Dedifferentiated amniotic fluid mesenchymal stem cell (primary cell): Measurements from ENCODE around the gene TAB3.

ENCODE experiments used
- DNase-seq: peaks from one replicate; pipeline ENCODE4 v3.0.0-alpha.2; 2016; ENCODE audit errors: extremely low spot score

TAB3 gene, protein sequence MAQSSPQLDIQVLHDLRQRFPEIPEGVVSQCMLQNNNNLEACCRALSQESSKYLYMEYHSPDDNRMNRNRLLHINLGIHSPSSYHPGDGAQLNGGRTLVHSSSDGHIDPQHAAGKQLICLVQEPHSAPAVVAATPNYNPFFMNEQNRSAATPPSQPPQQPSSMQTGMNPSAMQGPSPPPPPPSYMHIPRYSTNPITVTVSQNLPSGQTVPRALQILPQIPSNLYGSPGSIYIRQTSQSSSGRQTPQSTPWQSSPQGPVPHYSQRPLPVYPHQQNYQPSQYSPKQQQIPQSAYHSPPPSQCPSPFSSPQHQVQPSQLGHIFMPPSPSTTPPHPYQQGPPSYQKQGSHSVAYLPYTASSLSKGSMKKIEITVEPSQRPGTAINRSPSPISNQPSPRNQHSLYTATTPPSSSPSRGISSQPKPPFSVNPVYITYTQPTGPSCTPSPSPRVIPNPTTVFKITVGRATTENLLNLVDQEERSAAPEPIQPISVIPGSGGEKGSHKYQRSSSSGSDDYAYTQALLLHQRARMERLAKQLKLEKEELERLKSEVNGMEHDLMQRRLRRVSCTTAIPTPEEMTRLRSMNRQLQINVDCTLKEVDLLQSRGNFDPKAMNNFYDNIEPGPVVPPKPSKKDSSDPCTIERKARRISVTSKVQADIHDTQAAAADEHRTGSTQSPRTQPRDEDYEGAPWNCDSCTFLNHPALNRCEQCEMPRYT

DNA sequence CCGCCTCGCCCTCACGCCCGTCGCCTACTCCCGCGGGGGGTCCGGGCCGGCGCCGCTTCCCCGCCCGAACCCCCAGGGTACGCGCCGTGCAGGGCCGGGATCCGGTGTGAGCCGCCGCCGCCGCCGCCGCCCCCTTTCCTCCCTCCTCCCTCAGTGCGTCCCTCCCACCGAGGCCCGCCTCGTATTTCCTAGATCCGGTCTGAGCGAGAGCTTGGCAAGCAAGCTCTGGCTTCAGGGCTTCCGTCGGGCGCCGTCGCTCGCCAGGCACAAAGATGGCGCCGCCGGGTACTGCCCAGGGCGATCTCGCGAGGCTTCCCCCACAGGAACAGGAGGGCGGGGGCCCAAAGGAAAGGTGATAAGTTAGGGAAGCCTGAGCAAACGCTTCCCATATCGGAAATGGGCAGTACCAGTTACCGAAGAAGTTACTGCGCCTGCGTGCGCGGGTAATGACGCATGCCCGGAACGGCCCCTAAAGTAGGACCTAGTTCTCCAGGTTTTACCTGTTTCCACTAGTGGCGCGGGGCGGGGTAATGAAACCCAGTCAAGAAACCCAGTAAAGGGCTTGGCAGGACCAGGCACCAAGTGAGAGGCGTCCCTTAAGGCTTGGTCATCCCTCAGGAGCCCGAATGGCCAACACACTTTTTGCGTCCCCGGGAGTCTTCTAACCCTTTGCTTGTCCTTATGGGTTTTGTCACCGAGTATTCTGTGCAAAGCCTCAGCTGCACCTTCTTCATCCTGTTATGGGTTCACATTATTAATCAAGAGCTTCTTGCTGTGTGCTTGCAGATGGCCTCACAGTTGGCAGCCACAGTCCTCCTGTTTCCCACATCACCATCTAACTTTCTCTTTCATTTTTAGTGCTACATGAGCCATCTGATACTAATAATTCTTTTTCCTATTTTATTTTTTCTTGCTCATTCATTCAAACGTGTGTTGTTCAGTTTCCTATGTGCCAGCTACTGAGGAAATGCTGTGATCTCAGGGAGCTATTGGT lies at the start of gene TAB3:
TSS of gene TAB3 (minus strand) at position 108 of the 994 bp plus-strand sequence. CDS start 29,666 bp downstream, outside the sequence.
- DNase-seq: peak; percentile 83

DNA sequence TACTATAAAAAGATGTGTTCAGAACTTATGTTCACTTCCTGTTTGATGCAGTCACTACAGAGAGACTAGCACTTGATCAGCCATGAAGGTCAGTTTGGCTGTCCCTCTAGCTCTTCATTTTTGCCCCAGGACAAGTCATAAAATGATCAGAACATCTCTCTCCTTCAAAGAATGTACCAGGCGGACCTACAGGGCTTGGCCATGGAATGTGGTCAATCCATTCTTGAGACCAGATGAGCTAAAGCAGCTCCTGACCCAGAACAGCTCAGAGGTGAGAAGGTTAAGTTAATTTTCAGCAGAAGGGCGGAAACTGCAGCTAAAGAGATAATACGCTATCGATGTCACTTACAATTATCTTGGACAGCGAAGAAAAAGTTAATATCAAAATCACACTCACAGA lies 49.2 kb upstream of the TAB3 start:
- no peak for DNase-seq

DNA sequence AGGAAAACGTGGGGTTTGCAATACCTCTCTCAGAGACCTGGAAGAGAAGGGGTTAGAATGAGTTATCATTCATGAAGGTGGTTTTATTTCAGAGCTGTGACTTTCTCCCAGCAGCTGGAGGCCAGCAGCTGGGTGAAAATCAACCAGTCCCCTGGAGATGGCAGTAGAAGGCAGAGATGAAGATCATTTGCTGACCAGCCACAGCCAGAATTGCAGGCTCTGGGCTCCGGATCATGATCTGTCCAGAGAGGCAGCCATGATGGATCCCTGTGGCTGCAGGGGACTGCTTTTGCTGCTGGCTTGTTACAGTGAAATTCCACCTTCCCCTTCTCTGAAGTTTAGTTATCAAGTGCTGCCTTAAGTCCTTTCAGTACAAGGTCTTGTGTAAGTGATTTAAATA lies 46.9 kb upstream of the TAB3 start:
- DNase-seq: no peak

DNA sequence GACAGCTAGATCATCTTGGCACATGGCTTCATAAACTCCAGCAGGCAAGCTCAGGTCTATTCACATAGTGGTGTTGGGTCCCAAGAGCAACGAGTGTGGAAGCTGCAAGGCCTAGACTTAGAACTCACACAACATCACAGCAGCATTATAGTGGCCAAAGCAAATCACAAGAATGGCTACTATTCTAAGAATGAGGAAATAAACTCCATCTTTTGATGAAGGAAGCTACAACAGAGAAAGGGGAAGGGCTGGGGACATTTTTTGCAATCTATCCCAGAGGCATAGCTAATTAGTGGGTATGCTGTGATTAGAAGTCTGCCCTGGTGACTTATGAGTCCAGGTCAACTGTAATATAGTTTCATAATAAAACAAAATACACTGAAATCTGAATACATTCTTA lies 42.9 kb upstream of the TAB3 start:
- no peak for DNase-seq

DNA sequence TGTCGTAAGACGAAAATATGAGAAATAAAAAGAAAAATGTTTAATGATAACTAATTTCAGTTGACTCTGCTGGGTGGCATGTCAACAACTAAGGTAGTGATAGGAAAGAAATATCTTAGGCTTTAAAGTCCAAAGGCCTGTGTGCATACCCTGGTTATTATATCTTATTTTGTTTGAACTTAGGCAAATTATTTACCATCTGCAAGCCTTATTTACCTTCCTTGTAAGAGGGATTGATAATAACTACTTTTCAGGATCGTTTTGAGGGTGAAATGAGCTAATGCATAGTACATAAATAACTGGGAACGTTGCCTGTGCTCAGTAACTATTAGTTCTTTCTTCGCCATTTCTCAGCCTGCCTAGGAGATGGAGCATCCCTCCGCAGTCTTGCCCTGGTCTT lies 41.6 kb upstream of the TAB3 start:
- DNase-seq: no peak

DNA sequence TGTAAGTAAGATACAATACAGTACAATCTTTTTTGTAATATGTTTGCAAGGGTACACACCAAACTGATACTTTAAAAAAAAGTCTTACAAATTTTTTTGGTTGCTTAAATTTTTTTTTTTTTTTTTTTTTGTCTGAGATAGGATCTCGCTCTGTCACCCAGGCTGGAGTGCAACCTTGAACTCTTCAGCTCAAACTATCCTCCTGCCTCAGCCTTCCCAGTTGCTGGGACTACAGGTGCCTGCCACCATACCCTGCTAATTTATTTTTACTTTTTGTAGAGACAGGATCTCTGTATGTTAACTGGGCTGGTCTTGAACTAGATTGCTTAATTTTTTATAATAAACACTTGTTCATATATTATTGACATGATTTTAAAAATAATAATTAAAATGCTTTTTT lies 41.1 kb upstream of the TAB3 start:
- DNase-seq: no peak

DNA sequence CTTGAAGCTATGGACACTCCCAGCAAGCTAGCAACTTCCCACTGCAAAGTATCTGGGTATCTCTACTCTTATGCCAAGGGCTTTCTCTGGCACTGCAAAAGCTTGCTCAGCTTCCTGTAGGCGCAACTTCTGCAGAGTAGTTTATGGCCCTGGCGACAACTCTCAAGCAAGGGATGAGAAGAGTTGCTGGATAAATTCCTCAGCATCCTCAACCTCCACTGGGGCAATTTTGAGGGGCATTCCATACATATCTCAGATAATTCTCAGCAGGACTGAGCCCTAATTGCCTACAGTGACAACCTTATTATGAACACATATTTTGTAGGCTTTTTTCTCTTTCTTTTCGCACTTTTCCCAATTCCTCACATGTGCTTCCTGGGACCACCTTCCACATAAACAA lies 31.2 kb upstream of the TAB3 start:
- DNase-seq: no peak

DNA sequence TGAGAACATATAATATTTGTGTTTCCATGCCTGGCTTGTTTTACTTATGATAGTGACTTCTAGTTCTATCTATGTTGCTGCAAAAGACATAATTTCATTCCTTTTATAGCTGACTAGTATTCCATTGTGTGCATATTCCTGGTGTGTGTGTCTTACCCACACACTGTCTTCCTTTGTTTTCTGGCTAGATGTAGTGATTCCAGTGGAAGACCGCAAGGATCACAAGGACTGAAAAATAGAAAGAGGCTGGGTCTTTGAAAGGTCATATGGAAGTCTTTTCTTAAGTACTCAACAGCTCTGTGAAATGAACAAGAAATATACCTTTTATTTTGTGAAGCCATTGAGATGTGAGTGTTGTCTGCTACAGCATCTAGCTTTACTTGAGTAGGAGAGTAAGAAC lies 29.4 kb upstream of the TAB3 start:
- DNase-seq: no peak

DNA sequence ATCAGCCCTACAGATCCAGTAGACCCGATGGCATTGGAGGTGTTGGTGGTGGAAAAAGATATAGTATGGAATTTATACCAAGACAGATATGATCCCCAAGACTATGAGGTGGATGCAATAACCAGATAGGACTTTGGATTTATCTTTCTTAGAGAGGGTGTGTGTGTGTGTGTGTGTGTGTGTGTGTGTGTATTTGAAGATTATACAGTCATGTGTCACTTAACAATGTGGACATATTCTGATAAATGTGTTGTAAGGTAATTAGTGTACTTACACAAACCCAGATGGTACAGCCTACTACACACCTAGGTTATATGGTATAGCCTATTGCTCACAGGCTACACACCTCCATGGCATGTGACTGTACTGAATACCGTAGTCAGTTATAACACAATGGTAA lies 24.4 kb upstream of the TAB3 start:
- no peak for DNase-seq

DNA sequence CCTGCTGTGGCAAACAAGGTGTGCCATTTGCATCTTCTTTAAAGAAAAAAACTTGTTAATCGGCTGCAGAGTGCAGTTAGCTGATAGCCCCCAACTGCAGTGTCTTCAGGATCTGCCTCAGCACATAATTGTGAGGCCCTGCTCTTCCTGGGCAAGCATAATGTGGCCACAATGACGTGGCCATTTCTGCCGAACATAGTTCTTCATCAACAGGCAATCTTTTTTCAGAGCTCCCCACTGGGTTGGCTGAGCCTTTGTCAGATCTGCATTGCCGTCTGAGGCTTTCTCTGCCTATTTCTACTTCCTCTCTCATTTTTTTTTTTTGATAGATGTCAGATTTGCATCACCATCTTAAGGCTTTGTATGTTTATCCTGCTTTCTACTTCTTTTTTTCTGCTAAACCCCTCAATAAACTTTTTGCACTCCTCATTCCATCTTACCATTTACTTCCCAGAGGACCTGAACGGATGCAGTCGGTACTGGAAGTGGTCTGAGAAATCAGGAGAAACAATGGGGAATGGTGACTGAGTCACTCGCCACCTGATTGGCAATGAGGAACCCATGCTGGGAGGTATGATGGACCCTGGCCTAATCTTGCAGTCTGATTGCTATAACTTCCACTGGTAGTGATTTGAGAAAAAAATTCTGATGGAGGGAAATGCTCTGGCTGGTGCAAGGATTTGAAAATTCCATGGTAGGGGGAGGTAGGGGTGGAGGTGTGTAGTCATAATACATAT lies 21.2 kb upstream of the TAB3 start:
- DNase-seq: no peak

DNA sequence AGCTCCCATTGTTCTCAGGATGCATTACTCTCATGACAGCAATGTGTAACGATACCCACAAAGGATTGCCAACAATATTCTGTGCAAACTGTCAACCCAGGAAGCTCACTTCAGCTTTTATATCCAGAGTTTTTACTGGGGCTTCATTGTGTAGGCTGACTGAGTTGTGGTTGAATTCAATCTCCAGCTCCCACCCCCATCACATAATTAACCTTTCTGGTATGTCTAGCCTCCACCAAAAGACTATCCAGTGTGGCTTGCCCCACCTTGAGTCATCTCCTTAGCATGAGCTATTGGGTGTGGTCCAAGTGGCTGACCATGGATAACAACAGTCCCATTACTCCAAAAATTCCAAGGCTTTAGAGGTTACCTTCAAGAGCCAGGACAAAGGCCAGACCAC lies 17.7 kb upstream of the TAB3 start:
- DNase-seq: no peak

DNA sequence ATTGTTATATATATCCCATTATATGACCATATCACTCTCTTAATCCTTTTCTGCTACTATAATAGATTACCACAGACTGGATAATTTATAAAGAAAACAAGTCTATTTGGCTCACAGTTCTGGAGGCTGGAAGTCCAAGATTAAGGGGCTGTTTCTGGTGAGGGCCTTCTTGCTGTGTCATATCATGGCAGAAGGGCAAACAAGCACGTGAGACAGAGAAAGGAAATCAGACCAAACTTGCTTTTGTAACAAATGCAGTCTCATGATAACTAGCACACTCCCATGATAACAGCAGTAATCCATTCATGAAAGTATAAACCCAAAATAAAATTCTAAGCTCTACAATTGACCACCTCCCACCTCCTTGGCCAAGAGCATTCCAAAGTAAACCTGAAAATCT lies 16.3 kb upstream of the TAB3 start:
- DNase-seq: no peak

DNA sequence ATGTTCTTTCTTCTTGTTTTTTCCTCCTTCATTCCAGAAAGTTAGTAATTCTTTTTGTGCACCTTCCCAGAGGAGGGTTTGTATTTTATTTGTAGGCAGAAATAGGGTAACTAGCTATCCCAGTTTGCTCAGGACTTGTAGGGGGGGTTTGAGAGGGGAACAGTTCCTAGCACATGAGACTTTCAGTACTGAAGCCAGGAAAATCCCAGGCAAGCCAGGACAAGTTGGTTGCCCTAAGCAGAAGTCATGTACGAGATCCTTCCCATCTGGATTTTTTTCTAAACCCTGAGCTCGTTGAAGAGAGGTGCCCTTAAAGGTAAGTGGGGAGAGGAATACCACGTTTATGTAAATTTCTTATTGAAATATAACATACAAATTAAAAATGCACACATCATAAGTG lies 15.6 kb upstream of the TAB3 start:
- no peak for DNase-seq

DNA sequence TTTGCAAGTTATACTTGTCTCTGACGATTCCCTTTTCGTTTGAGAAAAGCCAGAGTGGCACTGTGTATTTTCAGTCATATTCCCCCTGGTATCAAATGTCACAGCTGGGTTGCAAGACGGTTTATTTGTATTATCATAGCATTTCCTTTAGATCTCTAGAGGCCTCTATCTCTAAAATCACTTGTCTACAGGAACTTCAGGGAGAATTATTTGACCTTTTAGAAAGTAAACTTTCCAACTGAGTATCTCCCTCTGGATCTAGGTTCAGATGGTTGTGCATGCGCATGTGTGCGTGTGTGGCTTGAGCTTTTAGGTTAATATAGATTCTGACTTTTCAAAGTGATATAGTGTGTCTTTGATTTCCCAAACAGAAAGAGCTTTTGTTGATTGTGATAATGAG lies 15.1 kb upstream of the TAB3 start:
- DNase-seq: no peak

DNA sequence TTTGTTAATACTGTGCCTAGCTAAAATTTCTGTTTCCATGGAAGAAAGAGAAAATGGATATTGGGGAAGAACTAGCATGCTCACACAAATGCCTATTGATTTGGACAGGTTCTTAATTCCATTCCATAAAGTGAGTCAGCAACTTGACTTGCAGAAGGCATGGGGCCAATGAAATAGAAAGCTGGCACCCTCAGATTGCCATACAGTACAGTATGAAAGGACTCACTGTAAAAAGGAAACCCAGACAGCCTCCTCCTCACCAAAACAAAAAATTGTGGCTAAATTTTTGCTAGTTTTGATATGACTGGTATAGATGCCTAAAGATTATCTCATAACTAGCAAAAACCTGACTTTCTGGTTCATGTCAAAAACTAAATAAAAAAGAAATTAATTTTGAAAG lies 11.2 kb upstream of the TAB3 start:
- no peak for DNase-seq

DNA sequence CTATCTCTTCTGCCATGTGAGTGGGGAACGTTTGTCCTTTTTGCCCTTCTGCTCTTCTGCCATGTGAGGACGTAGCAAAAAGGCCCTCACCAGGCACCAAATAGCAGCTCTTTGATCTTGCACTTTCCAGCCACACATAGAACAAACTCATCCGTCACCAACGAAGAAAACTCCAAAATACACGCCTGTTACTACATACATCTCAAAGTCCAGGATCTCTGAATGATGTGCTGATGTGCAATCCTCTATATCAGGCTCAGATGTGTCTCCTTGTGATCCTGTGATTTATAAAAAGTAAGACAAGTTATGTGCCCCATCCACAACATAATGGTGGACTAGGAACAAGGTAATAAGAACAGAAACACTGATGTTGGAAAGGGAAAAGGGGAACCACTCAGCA lies 9.8 kb upstream of the TAB3 start:
- DNase-seq: no peak

DNA sequence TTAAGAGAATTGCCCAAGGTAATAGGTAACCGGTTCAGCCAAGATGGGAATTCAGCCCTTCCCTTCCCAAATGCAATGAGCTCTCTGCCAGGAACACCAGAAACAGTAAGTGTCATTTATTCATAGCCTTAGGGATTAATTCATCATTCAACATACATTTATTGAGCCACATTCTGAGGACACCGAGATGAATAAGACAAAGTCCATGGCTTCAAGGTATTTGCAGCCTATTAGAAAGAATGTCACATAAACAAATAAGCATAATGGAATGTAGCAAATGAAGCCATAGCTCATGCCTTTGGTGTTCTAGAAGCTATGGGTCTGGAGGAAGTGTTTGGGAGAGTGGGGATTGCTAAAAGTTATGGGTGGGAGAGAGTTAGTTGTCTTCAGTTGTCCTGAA lies 6.3 kb upstream of the TAB3 start:
- no peak for DNase-seq

DNA sequence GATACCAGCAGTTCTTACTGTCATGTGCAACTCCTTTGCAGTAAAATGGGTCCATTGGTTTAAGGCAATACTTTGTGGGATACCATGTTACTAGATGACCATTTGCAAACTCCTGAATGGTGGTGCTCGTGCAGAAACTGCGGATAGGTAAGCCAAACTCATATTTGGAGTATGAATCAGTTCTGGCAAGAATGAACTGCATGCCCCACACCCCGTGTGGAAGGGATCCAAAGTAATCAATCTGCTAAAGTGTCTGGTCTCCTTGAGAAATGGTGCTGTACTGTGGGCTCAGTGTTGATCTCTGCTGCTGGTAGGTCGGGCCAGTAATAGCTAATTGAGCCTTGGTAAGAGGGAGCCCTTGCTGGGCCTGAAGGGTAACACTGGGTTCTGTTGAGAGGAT lies 4.2 kb upstream of the TAB3 start:
- no peak for DNase-seq

DNA sequence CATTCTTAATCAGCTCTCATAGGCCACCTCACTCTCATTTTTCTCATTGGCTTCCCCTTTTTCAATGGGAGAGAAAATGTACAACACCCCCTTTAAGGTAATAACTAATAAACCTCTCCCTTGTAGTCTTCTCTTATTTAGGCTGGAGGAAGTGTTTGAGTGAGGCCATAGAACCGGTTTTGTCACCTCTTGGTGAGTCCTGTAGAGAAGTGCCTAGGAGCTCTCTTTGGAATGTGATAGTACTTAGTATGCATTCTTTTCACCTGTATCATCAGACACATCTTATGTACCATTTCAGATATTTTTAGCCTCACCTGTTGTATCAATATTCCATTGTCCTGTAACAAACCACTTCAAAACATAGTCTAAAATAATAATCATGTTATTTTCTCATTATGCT lies 3.5 kb upstream of the TAB3 start:
- DNase-seq: no peak

DNA sequence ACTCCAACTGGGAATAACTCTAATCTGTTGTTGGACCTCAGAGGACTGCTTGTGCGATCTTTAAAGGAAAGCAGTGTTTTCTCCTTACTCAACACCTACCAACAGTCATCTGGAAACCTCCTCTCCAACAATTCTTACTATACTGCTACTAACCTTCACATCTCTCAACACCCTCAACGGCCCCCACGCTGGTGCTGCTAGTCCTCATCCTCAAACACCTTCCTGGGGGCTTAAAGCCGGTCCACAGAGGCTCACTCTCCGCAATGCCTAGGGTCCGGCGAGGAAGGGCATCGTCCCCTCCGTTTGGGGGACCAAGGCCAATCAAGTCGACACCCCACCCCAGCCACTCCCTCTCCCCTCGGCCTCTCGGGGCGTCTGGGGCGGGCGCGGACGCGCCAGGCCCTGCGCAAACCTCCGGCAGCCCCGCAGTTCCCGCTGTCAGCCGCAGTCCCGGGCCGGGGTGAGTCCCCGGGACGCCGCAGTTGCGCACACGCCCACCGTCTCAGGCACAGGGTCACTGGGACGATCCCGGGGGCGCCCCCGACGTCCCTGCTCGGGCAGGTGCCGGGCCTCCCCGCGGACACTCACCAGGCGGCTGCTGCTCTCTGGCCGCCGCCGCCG lies 418 bp downstream of the TAB3 start:
- DNase-seq: no peak

DNA sequence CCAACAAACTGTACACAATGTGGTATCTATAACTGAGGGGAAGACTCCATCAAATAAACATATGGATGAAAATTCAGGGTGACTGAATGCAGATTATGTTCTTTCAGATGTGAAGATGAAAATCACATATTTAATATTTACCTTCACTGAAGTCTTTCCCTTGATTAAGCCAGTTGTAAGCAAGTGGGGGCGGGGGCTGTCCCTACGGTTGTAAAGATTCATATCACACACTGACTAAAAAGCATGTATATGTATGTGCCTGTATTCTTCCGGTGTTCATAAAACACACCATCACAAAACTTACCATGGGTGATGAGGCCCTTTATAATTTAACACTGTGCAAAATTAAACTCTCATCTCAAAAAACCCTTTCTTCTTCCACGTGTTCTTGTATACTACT lies 1.3 kb downstream of the TAB3 start:
- DNase-seq: no peak
